Activated CD4-positive, alpha-beta T cell treated with anti-CD3 and anti-CD28 coated beads, Interleukin-2, Interleukin-4, amounts not matched to agents 100 ng/mL and 50 ng/mL, durations not matched to agents 16 hours and 8 hours (primary cell): ENCODE measurements around the gene ALAS1.

Source experiments
- DNase-seq: peaks from one replicate; pipeline ENCODE4 v3.0.0-alpha.2; 2020; ENCODE audit warnings: low spot score

ALAS1 gene

DNA sequence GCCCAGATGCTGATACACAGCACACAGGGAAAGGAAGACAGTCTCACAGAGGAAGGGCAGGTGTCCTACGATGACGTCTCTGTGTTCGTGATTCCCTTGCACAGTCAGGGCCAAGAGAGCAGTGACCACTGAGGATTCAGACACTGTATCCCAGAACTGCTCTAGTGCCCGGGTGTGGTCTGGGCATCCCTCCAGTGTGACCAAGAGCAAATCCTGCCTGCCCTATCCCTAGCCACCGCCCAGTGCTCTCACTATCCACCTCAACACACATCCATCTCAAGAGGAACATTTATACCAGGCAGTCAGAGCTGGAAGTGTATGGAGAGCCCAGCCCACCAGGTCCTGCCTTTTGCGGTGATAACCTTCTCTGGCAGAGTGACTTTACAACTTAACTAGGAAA lies 51.7 kb downstream of the ALAS1 start:
- no peak for DNase-seq

DNA sequence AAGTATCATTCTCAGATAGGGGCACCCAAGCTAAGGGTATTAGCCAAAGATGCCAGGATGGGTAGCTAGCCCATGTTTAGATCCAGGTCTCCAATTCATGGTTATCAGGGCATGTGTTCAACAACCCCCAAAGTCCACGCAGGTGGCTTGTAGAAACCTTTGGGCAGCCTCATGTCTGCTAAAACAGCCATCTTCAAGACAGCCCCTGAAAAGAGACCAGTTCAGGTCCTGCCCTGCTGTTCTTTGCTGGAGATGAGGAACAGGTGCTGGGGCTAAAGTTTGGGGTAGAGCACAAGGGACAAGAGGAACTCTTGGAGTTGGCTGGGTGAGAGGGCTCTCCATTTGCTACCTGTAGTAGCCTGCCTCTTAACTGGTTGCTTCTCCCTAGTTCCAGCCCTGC lies 52.2 kb downstream of the ALAS1 start:
- DNase-seq = no peak

DNA sequence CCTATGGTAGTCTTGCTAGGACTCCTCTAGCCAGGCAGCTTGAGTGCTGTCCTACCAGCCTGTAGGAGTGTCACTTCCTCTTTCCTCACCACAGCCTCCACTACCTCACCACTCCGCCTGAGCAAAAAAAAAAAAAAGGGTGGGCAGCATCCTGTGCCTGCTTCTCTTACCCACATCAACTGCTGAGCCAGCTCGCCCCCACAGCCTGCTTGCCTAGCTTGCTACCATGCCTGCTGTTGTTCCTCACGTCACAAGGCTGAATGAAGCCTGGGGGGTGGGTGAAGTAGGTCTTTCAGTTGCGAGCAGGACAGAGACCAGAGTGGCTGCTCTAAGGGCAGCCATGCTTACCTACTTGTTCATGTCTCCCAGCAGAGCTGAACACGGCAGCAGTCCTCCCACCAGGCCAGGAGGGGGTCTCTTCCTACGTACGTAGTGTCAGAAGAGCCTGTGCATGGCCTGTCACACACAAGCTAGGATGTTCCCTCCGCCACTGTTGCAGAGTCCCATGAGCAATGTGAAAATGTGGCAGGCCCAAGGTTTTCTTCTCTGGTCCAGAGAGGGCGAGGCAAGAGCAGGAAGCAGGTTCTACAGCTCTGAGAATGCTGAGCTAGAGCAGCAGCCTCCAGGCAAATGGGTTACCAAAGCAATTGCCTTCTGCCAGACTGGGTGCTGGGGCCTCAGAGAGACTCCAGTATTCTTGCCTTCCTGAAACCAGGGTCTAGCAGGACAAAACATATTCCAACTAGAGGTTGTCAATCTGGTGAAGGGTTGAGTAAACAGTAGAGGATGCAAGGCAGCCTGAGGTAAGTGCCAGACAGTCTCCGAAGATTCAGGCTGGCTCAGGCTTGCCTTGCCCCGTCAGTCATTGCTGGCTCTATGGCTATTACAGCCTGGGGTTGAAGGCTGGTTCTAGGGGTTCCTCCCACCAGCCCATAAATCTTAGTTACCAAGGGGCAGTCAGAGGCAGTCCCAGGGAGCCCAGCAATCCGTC lies 55.6 kb downstream of the ALAS1 start:
- peak; percentile 87 for DNase-seq

DNA sequence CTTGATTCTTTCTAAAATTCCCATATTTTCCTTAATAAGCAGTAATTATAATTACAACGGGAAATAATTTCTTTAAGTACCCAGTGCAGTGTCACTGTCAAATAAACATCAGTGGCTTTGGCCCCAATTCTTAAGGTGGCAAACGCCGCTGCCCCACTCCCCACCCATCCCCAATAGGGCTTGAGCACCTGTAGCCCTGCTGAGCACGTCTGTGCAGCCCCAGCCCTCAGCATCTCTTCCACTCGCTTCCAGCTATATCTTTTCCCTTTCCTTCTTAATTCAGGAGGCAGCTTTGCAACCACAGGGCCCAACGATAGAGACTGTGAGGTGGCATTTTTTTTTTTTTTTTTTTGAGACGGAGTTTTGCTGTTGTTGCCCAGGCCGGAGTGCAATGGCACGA lies 56.6 kb downstream of the ALAS1 start:
- DNase-seq = no peak

DNA sequence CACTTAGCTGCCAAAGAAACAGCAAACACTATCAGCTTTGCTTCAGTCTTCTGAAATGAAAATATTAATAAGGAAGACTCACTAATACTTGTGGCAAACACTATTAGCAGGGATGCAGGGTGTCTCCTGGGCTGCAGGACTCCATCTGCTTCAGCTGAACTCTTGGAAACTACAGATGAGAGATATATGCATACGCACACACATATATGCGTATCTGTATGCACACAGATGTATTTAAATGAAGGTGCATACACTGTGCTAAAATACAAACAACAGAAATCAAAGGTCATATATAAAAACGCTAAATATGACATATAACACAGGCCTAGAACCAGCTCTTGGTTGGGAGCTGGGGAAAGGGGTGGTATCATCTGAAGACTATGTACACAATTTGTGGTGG lies 58.2 kb downstream of the ALAS1 start:
- DNase-seq = no peak

DNA sequence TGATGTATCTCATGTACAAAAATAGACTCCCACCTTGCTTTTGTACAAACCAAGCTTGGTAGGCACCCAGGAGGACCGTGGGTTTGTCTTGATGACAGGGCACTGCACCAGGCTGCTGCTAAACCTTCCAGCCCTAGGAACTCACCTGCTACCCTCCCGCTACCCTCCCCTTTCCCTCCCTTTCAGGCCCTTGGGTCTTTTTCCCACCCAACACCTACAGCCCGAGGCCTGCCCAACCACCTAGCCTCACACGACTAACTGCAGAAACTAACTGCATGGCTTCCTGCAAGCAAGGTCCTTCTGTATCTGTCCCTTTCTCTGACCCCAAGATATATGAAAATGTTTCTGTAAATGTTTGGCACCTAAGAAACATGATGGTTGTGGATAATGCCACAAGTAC lies 58.7 kb downstream of the ALAS1 start:
- DNase-seq = no peak

DNA sequence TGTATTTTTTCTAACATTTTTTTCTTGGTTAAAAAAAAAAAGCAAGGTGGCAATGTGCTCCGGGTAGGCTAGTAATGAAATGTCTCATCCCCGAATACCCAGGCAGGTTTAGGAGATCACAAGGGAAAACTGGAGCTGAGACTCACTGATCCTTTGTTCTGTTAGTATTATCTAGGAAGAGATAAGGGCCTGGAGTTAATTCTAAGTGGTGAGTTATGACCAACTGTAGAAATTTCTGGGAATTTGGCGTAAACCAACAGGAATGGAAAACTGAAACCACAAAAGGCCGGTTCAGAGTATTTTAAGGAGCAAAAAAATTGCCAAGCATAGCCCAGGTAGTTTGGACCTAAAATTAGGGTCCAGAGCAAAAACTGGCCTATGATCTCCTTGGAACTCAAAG lies 60.0 kb downstream of the ALAS1 start:
- DNase-seq = no peak

DNA sequence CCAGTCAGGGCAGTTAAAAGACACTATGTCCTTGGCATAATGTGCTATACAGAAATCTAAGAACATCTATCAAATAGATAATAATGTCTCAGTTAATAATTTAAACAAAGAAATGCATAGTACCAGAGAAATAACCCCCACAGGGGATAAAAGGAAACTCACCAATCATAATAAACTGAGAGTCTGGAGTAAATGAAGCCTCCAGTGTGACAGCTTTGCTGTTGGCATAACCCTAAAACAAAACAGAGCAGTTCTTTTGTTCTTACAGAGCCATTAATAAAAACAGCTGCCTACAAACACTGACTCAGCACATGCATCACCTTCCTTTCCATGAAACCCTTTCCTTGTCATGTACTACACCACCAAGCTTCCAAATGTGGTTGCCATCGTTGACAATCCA lies 61.1 kb downstream of the ALAS1 start:
- no peak for DNase-seq

DNA sequence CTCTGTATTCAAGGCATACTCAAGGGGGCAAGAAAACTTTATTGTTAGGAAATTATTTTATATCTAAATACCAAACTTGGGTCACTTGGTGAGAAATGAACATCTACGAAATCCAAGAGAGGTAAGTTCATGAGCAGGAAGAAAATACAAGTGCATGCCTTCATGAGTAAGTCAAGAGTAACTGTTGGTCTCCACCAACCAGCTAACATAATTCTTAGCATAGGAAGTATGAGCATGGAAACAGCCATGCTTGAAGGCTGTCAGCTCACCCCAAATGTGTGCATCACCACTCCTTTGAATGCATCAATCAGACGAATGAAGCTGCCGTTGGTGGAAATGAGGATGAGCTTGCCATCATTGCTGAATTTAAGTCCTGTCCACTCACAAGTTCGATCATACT lies 61.5 kb downstream of the ALAS1 start:
- no peak for DNase-seq

DNA sequence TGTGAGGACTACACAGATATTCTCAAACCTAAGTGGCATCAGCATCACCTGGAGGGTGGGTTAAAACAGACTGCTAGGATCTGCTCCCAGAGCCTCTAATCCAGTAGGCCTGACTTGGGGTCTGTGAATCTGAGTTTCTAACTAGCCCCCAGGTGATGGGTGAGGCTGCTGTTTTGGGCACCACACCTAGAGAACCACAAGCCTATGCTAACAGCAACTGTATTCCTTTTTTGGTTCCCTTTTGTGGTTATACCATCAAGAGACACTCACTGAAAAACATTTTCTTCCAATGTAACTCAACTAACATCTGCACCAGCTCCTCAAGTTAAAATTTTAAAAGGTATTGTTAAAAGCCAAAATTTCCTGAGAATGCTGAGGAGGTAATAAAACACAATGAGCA lies 64.5 kb downstream of the ALAS1 start:
- DNase-seq = no peak
